GM18951 (cell line): ENCODE data around the gene RYR2.

Experiments used
- POLR2A ChIP-seq: IDR thresholded peaks from 4 replicates; pipeline ENCODE4 v1.6.1; 2011; ENCODE audit warnings: mild to moderate bottlenecking; ENCODE audit not compliant: insufficient read length, insufficient read depth; ENCODE audit errors: extremely low read depth
- in situ Hi-C: fragments of 300-500 bp; cut with MboI; formaldehyde crosslinking; loops from one replicate; pipeline ENCODE4 v1.12.0; 2022; ENCODE audit warnings: low sequenced_read_pairs, mixed read lengths, inconsistent platforms; ENCODE audit not compliant: unreplicated experiment

RYR2 gene

GRCh38 chr1:237012788-237013383 lies 29.1 kb upstream of the RYR2 start:
- in situ Hi-C loops = no loop called here

DNA sequence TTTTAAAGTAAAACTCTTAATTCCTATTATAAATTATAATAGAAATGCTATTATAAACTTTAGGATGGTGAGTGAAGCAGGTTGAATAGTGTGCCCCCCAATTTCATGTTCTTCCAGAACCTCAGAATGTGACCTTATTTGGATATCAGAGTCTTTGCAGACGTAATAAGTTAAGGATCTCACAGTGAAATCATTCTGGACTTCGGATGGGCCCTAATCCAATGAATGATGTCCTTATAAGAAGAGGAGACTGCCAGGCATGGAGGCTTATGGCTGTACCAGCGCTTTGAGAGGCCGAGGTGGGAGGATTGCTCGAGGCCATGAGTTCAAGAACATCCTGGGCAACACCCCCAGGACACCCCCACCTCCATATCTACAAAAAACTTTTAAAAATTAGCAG lies 28.4 kb upstream of the RYR2 start:
- no peak for TF ChIP-seq POLR2A
- in situ Hi-C loops = no loop called here

More at GRCh38 chr1:237012788-237013383, 29.1 kb upstream of the RYR2 start:
- no peak for TF ChIP-seq POLR2A

DNA sequence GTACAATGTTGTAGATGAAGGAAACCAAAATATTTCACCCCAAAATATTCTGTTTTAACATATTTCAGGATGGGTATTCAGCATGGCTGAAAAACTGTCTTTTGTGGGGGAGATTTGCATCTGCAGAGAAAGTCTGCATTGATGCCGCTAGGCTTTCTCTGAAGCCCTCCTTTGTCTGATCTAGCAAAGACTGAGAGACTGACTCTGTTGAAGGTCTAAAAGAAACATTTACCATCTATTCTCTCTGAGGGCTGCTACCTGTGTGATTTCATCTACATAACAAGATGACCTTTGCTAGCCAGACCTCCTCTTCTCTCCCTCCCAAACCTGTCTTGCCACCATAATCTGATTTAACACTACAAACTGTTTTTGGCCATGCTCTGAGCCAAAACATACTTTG lies 25.4 kb upstream of the RYR2 start:
- TF ChIP-seq POLR2A = no peak
- in situ Hi-C loops = no loop called here

DNA sequence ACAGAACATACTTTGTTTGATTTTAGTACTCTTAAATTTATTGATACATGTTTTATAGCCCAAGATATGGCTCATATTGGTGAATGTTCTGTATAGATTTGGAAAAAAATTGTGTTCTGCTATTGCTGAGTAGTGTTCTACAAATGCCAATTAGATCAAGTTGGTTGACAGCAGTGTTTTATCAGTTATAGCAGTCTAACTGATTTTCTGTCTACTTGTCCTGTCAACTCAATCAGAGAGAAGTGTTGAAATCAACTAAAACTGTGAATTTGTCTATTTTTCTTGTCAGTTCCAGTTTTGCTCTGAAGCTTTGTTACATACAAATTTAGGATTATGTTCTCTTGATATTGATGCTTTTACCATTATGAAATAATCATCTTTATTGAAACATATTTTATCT lies 23.1 kb upstream of the RYR2 start:
- in situ Hi-C loops = no loop called here
- no peak for TF ChIP-seq POLR2A

DNA sequence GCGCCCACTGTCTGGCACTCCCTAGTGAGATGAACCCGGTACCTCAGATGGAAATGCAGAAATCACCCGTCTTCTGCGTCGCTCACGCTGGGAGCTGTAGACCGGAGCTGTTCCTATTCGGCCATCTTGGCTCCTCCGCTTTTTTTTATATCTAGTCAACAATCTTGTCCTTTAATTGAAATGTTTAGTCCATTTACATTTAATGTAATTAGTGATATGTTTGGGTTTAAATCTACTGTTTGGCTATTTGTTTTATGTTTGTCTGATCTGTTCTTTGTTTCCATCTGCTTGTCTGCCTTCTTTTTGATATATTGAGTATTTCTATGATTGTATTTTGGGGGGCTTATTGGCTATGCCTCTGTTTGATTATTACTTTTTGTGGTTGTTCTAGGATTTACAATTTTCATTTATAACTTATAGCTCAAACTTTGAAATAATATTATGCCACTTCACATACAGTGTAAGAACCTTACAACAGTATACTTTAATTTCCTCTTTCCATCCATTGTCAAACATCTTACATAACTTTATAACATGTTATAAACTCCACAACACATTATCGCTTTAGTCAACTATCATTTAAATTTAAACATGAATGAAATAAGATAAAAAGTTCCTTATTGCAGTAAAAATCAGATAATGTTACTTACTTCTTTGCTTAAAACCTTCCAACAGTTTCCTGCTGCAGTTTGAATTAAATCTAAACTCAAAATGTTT lies 16.5 kb upstream of the RYR2 start:
- in situ Hi-C loops = no loop called here
- TF ChIP-seq POLR2A = no peak

GRCh38 chr1:237029240-237029639 lies 12.7 kb upstream of the RYR2 start:
- in situ Hi-C loops = no loop called here
- no peak for TF ChIP-seq POLR2A

GRCh38 chr1:237029850-237030535 lies 12.0 kb upstream of the RYR2 start:
- in situ Hi-C loops = no loop called here
- no peak for TF ChIP-seq POLR2A

GRCh38 chr1:237031480-237031879 lies 10.5 kb upstream of the RYR2 start:
- in situ Hi-C loops = no loop called here
- TF ChIP-seq POLR2A = no peak

GRCh38 chr1:237032029-237032428 lies 10.0 kb upstream of the RYR2 start:
- TF ChIP-seq POLR2A = no peak
- in situ Hi-C loops = no loop called here

- in situ Hi-C loops = no loop called here
- TF ChIP-seq POLR2A = no peak
These were observed 8.9 kb upstream of the RYR2 start for GRCh38 chr1:237033061-237033460.

DNA sequence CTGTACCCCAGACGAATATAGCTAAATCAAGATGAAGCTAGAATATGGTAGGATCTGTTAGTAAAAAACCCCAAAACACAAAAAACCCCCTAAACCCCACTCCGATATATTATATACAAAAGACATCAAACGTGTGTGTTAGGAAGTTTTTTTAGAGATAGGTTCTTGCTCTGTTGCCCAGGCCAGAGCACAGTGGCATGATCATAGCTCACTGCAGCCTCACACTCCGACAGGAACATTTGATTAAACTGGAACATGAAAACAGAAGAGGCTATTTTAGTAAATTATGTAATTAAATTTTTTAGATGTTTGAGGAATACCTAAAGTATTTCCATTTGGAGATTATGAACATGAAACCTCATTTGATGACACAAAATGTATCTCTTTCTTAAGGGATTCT lies 8.2 kb upstream of the RYR2 start:
- in situ Hi-C loops = no loop called here
- TF ChIP-seq POLR2A = no peak

- TF ChIP-seq POLR2A = no peak
- in situ Hi-C loops = no loop called here
These were observed 6.2 kb upstream of the RYR2 start for GRCh38 chr1:237035759-237036158.

GRCh38 chr1:237038211-237038610 lies 3.8 kb upstream of the RYR2 start:
- no peak for TF ChIP-seq POLR2A
- in situ Hi-C loops = no loop called here

GRCh38 chr1:237040823-237041222 lies 1.2 kb upstream of the RYR2 start:
- in situ Hi-C loops = no loop called here
- no peak for TF ChIP-seq POLR2A
